AG10803 (cell line): ENCODE data around the gene MTMR11.
"Not testable (repeated sequence)": the region's sequence is repeated elsewhere in the genome, so short reads cannot be mapped to it uniquely, and the experiment has no call there.

Experiments used
- DNase-seq: peaks from one replicate; pipeline ENCODE4 v3.0.0; 2010; ENCODE audit warnings: low read depth
- H3K4me3 ChIP-seq: 2 replicates; pipeline ENCODE4 v1.5.1; 2011; ENCODE audit warnings: mild to moderate bottlenecking, low read length, control low read depth
- CTCF ChIP-seq: conservative IDR thresholded peaks from 2 replicates; pipeline ENCODE4 v1.5.1; 2011; ENCODE audit warnings: mild to moderate bottlenecking, low read length, control low read depth, inconsistent platforms

MTMR11 gene

GRCh38 chr1:149949911-149950310 is 13.2 kb upstream of the MTMR11 start:
- TF ChIP-seq CTCF: no peak
- no peak overlapping the region for H3K4me3 ChIP-seq
- DNase-seq: no peak

- H3K4me3 ChIP-seq: no peak overlapping the region
- no peak for TF ChIP-seq CTCF
- DNase-seq: no peak
Observed at GRCh38 chr1:149945206-149945605, 8.5 kb upstream of the MTMR11 start.

GRCh38 chr1:149942885-149943284 is 6.2 kb upstream of the MTMR11 start:
- no peak for TF ChIP-seq CTCF
- H3K4me3 ChIP-seq: no peak overlapping the region
- no peak for DNase-seq

GRCh38 chr1:149942207-149942606 is 5.5 kb upstream of the MTMR11 start:
- peak; percentile 35 for TF ChIP-seq CTCF
- DNase-seq: no peak
- no peak overlapping the region for H3K4me3 ChIP-seq

GRCh38 chr1:149940427-149940826 is 3.7 kb upstream of the MTMR11 start:
- no peak for TF ChIP-seq CTCF
- no peak overlapping the region for H3K4me3 ChIP-seq
- no peak for DNase-seq

GRCh38 chr1:149938668-149939003 is 2.0 kb upstream of the MTMR11 start:
- peak overlapping the region; percentile 45 for H3K4me3 ChIP-seq
- DNase-seq: not testable (repeated sequence)

GRCh38 chr1:149937759-149938158 is 1.1 kb upstream of the MTMR11 start:
- DNase-seq: no peak
- H3K4me3 ChIP-seq: no peak overlapping the region
- TF ChIP-seq CTCF: no peak
